Endodermal cell (in vitro differentiated cells): ENCODE measurements around the gene DCP1A. TPM values are rescaled to one million over a fixed set of nuclear protein-coding genes. Genes with fewer than 3 reads are reported as not detected.
"Not testable (repeated sequence)": the region's sequence is repeated elsewhere in the genome, so short reads cannot be mapped to it uniquely, and the experiment has no call there.

Source experiments
- DNase-seq: peaks from one replicate; pipeline ENCODE4 v3.0.0-alpha.2; 2017
- H3K27ac ChIP-seq: 2 replicates; pipeline ENCODE4 v1.5.1; 2013; ENCODE audit warnings: mild to moderate bottlenecking, low read depth, low read length, moderate library complexity
- H3K27me3 ChIP-seq: 2 replicates; pipeline ENCODE4 v1.6.1; 2013; ENCODE audit warnings: mild to moderate bottlenecking, low read length, moderate library complexity; ENCODE audit not compliant: insufficient read depth, control insufficient read depth, poor library complexity, severe bottlenecking
- H3K36me3 ChIP-seq: 2 replicates; pipeline ENCODE4 v1.7.0; 2013; ENCODE audit warnings: mild to moderate bottlenecking, low read length, moderate library complexity; ENCODE audit not compliant: control insufficient read depth, insufficient read depth
- H3K4me1 ChIP-seq: one replicate; pipeline ENCODE4 v1.7.0; 2013; ENCODE audit warnings: low read length; ENCODE audit not compliant: control insufficient read depth, insufficient read depth
- H3K4me3 ChIP-seq: 2 replicates; pipeline ENCODE4 v1.5.1; 2013; ENCODE audit warnings: mild to moderate bottlenecking, low read length, moderate library complexity
- H3K9ac ChIP-seq: 2 replicates; pipeline ENCODE4 v1.6.1; 2013; ENCODE audit warnings: mild to moderate bottlenecking, low read length, moderate library complexity; ENCODE audit not compliant: poor library complexity, severe bottlenecking; ENCODE audit errors: extremely low read depth
- H3K9me3 ChIP-seq: 2 replicates; pipeline ENCODE4 v1.6.1; 2013; ENCODE audit warnings: mild to moderate bottlenecking, low read length, moderate library complexity; ENCODE audit not compliant: control insufficient read depth
- H3K27ac Mint-ChIP-seq: 2 replicates; pipeline ENCODE4 v1.8.0; 2020; ENCODE audit warnings: mixed read lengths
- H3K27me3 Mint-ChIP-seq: 2 replicates; pipeline ENCODE4 v1.8.0; 2021; ENCODE audit warnings: mild to moderate bottlenecking, mixed read lengths; ENCODE audit not compliant: insufficient read depth
- H3K36me3 Mint-ChIP-seq: 2 replicates; pipeline ENCODE4 v1.8.0; 2020; ENCODE audit warnings: low read depth, mixed read lengths
- H3K4me1 Mint-ChIP-seq: 2 replicates; pipeline ENCODE4 v1.8.0; 2020; ENCODE audit warnings: mixed read lengths
- H3K4me3 Mint-ChIP-seq: 2 replicates; pipeline ENCODE4 v1.8.0; 2020; ENCODE audit warnings: mild to moderate bottlenecking, moderate library complexity, mixed read lengths
- H3K9me3 Mint-ChIP-seq: 2 replicates; pipeline ENCODE4 v1.8.0; 2020; ENCODE audit warnings: mild to moderate bottlenecking, mixed read lengths
- CTCF ChIP-seq: fragments of 200-600 bp; sonication (generic); conservative IDR thresholded peaks from 2 replicates; pipeline ENCODE4 v1.5.0; 2021; ENCODE audit warnings: antibody characterized with exemption, mild to moderate bottlenecking
- WGBS, 2 experiments: methylation state at CpG; one replicate each; pipeline versions ENCODE4 v1.1.5 to v1.1.7; 2013; ENCODE audit warnings: missing lambda C conversion rate in 2 of 2, mixed read lengths in 1 of 2; ENCODE audit not compliant: insufficient coverage in 1 of 2, insufficient read length in 1 of 2; 5-methylcytosine and 5-hydroxymethylcytosine counted together
- total RNA-seq, 2 donors: library from RNA; stranded (reverse); fragmentation: NEBNext Ultra II Directional in 1 of 2; extraction: Animal tissue kit (Norgen Biotek cat#: 25700) in 1 of 2; gene quantifications; 2 replicates in 1 of 2; 3 replicates in 1 of 2; pipeline ENCODE4 v1.2.1, GENCODE V29; 2021

DCP1A gene
- total RNA-seq, 2 donors from 2014 or later, result 26.8 to 36.3 TPM

- H3K9me3 ChIP-seq, H3K27me3 ChIP-seq, H3K4me3 ChIP-seq, DNase-seq, H3K4me3 Mint-ChIP-seq, H3K27ac ChIP-seq, H3K4me1 ChIP-seq, H3K9me3 Mint-ChIP-seq, H3K4me1 Mint-ChIP-seq, H3K27me3 Mint-ChIP-seq, H3K9ac ChIP-seq: not testable (repeated sequence)
- H3K36me3 ChIP-seq, result peaks cover 63% of the 10 kb centered on the region
- H3K36me3 Mint-ChIP-seq, result peaks cover 54% of the 10 kb centered on the region
- peak; percentile 92 for TF ChIP-seq CTCF
- 61 to 68% methylated on average over 4 to 5 of the region's 5 CpGs for WGBS, 2 experiments
- peak overlapping the region; percentile 81 for H3K27ac Mint-ChIP-seq
Measured at GRCh38 chr3:53299611-53300023, 47.7 kb downstream of the DCP1A start.

- 71 to 92% methylated on average over 1 of the region's 1 CpG for WGBS, 2 experiments
- no peaks in the 10 kb centered on the region for H3K4me1 Mint-ChIP-seq
- no peaks in the 10 kb centered on the region for H3K9me3 ChIP-seq
- H3K27me3 Mint-ChIP-seq, result no peaks in the 10 kb centered on the region
- no peaks in the 10 kb centered on the region for H3K4me1 ChIP-seq
- no peak overlapping the region for H3K4me3 ChIP-seq
- peaks cover 57% of the 10 kb centered on the region for H3K36me3 ChIP-seq
- DNase-seq, result no peak
- peaks cover 40% of the 10 kb centered on the region for H3K36me3 Mint-ChIP-seq
- H3K27ac ChIP-seq, result no peak overlapping the region
- H3K27ac Mint-ChIP-seq, result no peak overlapping the region
- H3K9ac ChIP-seq, result no peak overlapping the region
- no peak overlapping the region for H3K4me3 Mint-ChIP-seq
- no peak for TF ChIP-seq CTCF
- no peaks in the 10 kb centered on the region for H3K27me3 ChIP-seq
- H3K9me3 Mint-ChIP-seq, result no peaks in the 10 kb centered on the region
Measured at GRCh38 chr3:53295410-53295809, 51.9 kb downstream of the DCP1A start.

- H3K27ac ChIP-seq, result no peak overlapping the region
- TF ChIP-seq CTCF, result no peak
- no peaks in the 10 kb centered on the region for H3K9me3 ChIP-seq
- Mint-ChIP-seq H3K4me1 (no peaks in the 10 kb centered on the region), H3K9me3 (no peaks in the 10 kb centered on the region), H3K27me3 (no peaks in the 10 kb centered on the region), H3K27ac (no peak overlapping the region), H3K36me3 (peaks cover 36% of the 10 kb centered on the region), H3K4me3 (no peak overlapping the region)
- no peaks in the 10 kb centered on the region for H3K4me1 ChIP-seq
- DNase-seq, result no peak
- H3K27me3 ChIP-seq, result no peaks in the 10 kb centered on the region
- H3K36me3 ChIP-seq, result peaks cover 61% of the 10 kb centered on the region
- H3K9ac ChIP-seq, result no peak overlapping the region
- H3K4me3 ChIP-seq, result no peak overlapping the region
- WGBS, 2 experiments, result 92 to 94% methylated on average over 8 of the region's 8 CpGs
Measured at GRCh38 chr3:53293867-53294266, 53.5 kb downstream of the DCP1A start.
